Fibroblast of mammary gland (primary cell): ENCODE measurements around the gene DDX23.

Experiments used
- DNase-seq: peaks from one replicate; pipeline ENCODE4 v3.0.0-alpha.2; 2010; ENCODE audit warnings: low read depth
- H3K4me3 ChIP-seq: 2 replicates; pipeline ENCODE4 v1.5.1; 2011; ENCODE audit warnings: low read depth, mild to moderate bottlenecking, low read length, moderate library complexity; ENCODE audit not compliant: control insufficient read depth
- TF ChIP-seq, protein P1 (sequence below): conservative IDR thresholded peaks from 2 replicates; pipeline ENCODE4 v1.5.1; 2011; ENCODE audit warnings: low read depth, low read length, inconsistent platforms; ENCODE audit not compliant: control insufficient read depth, insufficient read depth

DDX23 gene

DNA sequence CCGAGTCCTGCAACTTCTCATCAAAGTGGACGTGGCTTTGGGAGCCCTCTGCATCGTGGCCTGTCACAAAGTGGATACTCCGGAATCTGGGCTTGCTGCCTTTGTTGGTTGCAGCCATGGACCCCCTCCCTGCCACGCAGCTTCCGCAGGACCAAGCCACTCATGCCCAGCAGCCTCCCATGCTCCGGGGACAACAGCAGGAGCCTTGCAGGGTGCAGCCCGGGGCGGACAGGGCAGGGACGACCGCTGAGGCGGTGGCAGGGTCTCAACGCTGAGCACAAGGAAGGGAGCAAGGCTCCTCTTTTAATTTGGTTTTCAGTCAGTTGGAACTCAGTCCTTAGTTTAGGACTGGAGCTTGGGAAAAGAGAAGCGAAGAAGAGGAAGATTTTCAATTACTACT lies 51.0 kb downstream of the DDX23 start:
- TF ChIP-seq, protein P1, sequence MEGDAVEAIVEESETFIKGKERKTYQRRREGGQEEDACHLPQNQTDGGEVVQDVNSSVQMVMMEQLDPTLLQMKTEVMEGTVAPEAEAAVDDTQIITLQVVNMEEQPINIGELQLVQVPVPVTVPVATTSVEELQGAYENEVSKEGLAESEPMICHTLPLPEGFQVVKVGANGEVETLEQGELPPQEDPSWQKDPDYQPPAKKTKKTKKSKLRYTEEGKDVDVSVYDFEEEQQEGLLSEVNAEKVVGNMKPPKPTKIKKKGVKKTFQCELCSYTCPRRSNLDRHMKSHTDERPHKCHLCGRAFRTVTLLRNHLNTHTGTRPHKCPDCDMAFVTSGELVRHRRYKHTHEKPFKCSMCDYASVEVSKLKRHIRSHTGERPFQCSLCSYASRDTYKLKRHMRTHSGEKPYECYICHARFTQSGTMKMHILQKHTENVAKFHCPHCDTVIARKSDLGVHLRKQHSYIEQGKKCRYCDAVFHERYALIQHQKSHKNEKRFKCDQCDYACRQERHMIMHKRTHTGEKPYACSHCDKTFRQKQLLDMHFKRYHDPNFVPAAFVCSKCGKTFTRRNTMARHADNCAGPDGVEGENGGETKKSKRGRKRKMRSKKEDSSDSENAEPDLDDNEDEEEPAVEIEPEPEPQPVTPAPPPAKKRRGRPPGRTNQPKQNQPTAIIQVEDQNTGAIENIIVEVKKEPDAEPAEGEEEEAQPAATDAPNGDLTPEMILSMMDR: no peak
- H3K4me3 ChIP-seq: no peak overlapping the region
- no peak for DNase-seq

DNA sequence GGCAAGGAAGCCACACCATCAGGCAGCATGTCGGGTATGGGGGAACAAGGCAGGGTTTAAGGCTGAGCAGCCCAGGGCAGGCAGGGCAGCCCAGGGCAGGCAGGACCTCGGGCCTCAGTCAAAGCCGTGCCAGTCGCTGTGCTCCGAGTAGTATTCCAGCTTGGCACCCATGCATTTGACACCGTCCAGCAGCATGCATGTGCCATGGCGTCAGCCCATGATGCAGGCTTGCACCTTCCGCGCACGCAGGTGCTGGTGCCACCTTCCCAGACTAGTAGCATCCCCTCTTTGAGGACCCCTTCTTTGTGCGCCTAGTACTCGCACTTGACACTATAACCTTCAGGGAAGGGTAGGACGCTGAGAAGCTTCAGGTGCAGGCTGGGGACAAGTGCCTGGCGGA lies 51.5 kb downstream of the DDX23 start:
- no peak overlapping the region for H3K4me3 ChIP-seq
- TF ChIP-seq, protein P1: no peak
- DNase-seq: no peak

DNA sequence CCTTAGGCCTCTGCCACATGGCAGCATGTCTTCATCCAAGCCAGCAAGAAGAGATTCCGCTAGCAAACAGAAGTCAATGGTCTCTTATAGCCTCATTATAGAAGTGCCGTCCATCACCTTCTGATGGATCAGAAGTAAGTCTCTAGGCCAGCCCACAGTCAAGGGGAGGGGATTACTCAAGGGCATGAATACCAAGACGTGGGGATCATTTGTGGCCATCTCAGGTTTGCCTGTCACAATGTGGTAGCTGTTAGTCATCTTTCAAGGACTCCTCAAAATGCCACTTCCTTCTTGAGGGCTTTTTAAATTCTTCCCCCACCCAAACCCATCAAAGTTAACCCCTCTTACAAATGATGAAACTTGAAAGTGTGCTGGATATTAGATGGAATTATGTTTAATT lies 55.0 kb downstream of the DDX23 start:
- no peak overlapping the region for H3K4me3 ChIP-seq
- TF ChIP-seq, protein P1: no peak
- no peak for DNase-seq

DNA sequence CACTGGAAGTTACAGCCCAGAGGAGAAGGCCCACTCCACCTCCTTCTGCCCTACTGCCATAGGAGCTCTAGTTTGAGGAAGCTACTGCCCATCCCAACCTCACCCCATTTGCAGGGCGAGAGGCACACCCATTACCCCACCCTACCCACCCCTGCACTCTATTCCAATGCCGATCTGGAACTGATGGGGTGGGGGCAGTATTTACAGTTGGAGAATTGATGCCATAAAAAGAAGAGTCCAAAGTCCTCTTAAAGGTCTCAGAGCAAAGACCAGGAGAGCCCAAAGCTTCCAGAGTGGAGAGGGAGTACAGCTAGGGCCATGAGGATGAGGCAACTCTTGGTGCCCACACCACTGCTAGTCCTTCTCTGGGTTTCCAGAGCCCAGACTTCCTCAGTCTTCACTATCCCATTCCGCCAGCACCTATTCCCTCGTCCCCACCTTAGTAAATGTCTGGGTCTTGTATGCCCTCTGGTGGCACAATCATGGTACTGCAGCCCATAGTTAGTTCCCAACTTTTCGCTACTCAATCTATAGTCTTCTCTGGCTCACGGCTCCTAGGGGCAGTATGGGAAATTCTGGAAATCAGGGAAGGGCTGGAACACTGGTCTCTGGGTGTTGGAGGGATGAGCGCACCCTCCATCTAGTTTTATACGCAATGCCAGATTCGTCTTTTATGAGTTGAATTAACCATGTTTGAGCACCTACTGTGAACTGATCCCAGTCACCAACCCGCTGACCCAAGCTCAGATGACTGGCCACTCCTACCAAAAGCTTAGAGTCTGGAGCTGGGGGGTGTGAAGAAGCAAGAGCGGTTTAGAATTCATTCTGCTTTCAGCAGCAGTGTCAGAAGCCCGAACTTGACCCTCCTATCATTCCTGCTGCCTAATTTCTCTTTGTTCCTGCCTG lies 56.2 kb downstream of the DDX23 start:
- DNase-seq: peak; percentile 82
- no peak overlapping the region for H3K4me3 ChIP-seq
- TF ChIP-seq, protein P1: peak; percentile 99

DNA sequence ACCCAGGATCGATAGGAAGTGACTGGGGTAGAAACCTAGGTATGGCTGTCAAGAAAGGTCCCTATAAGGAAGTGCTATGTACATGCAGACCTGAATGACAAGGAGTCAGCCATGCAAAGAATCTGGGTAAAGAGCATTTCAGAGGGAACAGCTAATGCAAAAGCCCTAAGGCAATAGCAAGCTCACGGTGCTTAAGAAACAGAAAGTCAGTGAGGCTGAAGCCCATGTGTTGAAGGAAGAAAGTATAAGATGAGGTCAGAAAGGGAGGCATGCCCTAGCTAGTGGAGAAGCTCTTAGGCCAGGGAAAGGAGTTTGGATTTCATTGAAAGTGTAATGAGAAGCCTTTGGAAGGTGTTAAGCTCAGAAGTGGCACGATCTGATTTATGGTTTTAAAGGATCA lies 57.1 kb downstream of the DDX23 start:
- no peak overlapping the region for H3K4me3 ChIP-seq
- no peak for DNase-seq
- TF ChIP-seq, protein P1: no peak

DNA sequence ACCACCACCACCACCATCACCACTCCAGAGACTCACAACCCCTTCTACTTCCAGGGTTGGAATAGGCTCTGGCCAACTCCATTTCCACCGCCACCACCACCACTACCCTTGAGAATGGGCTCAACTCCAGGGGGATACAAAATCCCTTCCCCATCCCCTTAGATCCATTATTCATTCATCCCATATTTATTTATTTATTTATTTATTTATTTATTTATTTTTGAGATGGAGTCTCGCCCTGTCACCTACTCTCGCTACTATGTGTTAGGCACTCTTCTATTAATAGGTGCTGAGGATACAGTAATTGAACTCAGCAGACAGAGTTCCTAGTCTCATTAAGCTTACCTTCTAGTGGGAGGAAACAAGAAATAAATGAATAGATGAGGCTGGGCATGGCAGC lies 58.3 kb downstream of the DDX23 start:
- no peak for DNase-seq
- H3K4me3 ChIP-seq: no peak overlapping the region
- TF ChIP-seq, protein P1: no peak
